ENCODE results near the gene LIMS4. TPM values are rescaled to one million over a fixed set of nuclear protein-coding genes. Genes with fewer than 3 reads are reported as not detected.
"Not testable (repeated sequence)": the region's sequence is repeated elsewhere in the genome, so short reads cannot be mapped to it uniquely, and the experiment has no call there.

LIMS4 gene
- total RNA-seq, 4 donors from 2014 or later = 0.32 to 2.9 (median 1.8) TPM

DNA sequence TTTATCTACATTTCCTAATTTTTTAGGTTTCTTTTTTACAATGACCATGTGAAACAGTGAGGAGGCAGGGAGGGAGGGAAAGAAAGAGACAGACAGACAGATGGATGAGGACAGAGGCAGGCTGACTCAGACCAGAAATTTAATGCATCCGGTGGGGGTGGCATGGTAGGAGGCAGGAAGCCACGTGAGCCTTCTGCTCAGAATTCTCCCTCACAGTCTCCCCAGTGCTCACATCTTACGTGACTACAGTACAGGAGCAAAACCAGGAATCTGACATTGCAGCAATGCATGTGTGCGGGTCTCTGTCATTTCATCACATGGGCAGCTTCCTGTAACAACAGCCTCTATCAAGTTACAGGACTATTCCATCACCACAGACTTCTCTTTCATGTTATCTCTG is 2.3 kb upstream of the LIMS4 start:
- ATAC-seq = peak; percentile 36 to 59
- DNase-seq; H3K27me3 ChIP-seq; H3K27ac ChIP-seq; intact Hi-C loops (cut with DNase I; ENCODE audit: low total_unique reads); in situ Hi-C loops (cut with MboI; ENCODE audit: low sequenced_read_pairs in 4 of 4); H3K4me1 ChIP-seq; H3K36me3 ChIP-seq; H3K9me3 ChIP-seq; H3K4me3 ChIP-seq: not testable (repeated sequence)

DNA sequence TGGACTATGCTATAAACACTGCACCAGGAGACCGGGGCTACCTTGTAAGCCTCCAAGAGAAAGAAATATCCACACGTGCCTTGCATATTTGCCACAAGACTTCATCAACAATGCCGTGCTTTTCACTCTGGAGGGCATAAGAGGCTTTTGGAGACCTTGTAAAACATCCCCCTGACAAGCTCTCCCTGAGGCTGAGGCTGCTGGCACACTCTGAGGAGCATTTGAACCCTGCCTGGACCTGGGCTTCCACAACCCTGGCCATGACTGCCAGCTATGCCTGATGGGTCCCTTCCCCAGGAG is 393 bp upstream of the LIMS4 start:
- intact Hi-C loops (cut with DNase I; ENCODE audit: low total_unique reads); H3K4me1 ChIP-seq; H3K27me3 ChIP-seq; DNase-seq; H3K36me3 ChIP-seq; in situ Hi-C loops (cut with MboI; ENCODE audit: low sequenced_read_pairs in 4 of 4); ATAC-seq; H3K4me3 ChIP-seq; H3K9me3 ChIP-seq; H3K27ac ChIP-seq: not testable (repeated sequence)

DNA sequence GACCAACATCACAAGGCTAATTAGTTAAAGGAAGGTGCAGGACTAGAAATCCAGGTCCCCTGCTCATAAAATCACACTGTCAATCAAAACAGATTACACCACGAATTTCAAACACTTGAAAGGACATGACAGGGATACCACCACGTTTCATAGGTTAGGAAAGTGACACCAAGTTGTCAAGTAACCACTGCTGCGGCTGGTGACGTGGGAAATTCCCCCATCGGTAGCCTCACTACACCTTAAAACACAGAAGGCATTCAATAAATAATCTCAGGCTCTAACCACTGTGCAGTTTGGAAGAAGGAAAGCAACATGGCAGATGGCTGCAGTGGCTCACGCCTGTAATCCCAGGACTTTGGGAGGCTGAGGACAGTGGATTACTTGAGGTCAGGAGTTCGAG is 3.7 kb downstream of the LIMS4 start:
- H3K9me3 ChIP-seq; H3K4me3 ChIP-seq; H3K27ac ChIP-seq; in situ Hi-C loops (cut with MboI; ENCODE audit: low sequenced_read_pairs in 4 of 4); H3K4me1 ChIP-seq; ATAC-seq; intact Hi-C loops (cut with DNase I; ENCODE audit: low total_unique reads); H3K27me3 ChIP-seq; DNase-seq; H3K36me3 ChIP-seq: not testable (repeated sequence)

GRCh38 chr2:110465312-110465711 is 7.3 kb downstream of the LIMS4 start:
- intact Hi-C loops (cut with DNase I; ENCODE audit: low total_unique reads); H3K4me1 ChIP-seq; H3K9me3 ChIP-seq; in situ Hi-C loops (cut with MboI; ENCODE audit: low sequenced_read_pairs in 4 of 4); H3K4me3 ChIP-seq; H3K27ac ChIP-seq; DNase-seq; H3K27me3 ChIP-seq; H3K36me3 ChIP-seq: not testable (repeated sequence)
- ATAC-seq = peak; percentile 87 to 93

- DNase-seq; in situ Hi-C loops (cut with MboI; ENCODE audit: low sequenced_read_pairs in 4 of 4); H3K4me3 ChIP-seq; intact Hi-C loops (cut with DNase I; ENCODE audit: low total_unique reads); H3K4me1 ChIP-seq; ATAC-seq; H3K36me3 ChIP-seq; H3K27ac ChIP-seq; H3K9me3 ChIP-seq; H3K27me3 ChIP-seq: not testable (repeated sequence)
These were observed 10.2 kb downstream of the LIMS4 start for GRCh38 chr2:110462458-110462857.

- H3K27ac ChIP-seq; DNase-seq; H3K27me3 ChIP-seq; H3K4me3 ChIP-seq; H3K4me1 ChIP-seq; H3K9me3 ChIP-seq; H3K36me3 ChIP-seq; in situ Hi-C loops (cut with MboI; ENCODE audit: low sequenced_read_pairs in 4 of 4); intact Hi-C loops (cut with DNase I; ENCODE audit: low total_unique reads): not testable (repeated sequence)
- peak; percentile 65 to 76 for ATAC-seq
These were observed 12.3 kb downstream of the LIMS4 start for GRCh38 chr2:110460318-110460717.

DNA sequence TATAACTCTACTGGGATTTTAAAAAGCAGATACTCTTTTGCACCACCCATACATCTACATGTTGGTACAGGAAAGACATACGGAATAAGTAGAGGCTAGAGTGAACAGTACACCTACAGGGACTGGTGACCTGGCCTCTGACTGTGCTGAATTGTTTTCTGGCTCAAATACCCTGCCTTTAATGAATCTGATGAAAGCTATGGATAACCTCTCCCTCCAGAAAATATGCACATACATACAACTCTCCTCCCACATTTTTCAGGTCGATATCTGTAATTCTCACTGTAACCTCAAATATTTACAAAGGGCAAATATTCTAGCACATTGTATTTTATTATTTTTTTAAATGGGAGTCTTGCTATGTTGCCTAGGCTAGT is 15.4 kb downstream of the LIMS4 start:
- H3K9me3 ChIP-seq; H3K4me3 ChIP-seq; H3K27me3 ChIP-seq; intact Hi-C loops (cut with DNase I; ENCODE audit: low total_unique reads); DNase-seq; ATAC-seq; H3K36me3 ChIP-seq; H3K27ac ChIP-seq; in situ Hi-C loops (cut with MboI; ENCODE audit: low sequenced_read_pairs in 4 of 4); H3K4me1 ChIP-seq: not testable (repeated sequence)

DNA sequence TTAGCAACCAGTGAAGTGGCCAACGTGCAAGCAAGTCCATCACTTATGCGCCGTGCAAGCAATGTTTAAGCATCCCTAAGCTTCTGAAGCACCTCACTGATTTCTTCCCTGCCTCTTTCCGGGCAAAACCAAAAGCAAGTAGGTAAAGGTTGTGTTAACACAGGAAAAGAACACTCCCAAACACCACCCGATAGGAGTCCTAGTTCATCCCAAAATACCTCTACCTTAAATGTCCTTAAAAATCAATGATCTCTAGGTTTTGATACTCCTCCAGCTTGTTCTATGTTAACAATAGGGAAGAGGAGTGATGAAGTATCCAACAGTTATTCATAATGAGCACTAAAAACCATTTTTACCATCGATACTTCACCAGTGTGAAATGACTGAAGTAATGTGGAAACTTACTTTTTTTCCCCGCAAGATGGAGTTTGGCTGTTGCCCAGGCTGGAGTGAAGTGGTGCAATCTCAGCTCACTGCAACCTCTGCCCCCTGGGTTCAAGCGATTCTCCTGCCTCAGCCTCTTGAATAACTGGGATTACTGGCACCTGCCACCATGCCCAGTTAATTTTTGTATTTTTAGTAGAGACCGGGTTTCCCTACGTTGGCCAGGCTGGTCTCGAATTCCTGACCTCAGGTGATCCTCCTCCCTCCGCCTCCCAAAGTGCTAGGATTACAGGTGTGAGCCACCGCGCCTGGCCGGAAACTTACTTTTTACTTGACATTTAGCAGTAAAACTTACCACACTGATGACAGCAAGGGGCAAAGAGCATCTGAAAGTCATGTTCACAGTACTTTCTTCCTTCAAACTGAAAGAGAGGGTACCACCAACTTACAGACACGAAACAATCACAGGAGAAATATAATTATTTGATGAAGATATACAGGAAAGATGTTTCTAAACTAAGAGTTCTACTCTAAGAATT is 16.1 kb downstream of the LIMS4 start:
- H3K4me1 ChIP-seq; H3K27ac ChIP-seq; in situ Hi-C loops (cut with MboI; ENCODE audit: low sequenced_read_pairs in 4 of 4); DNase-seq; H3K27me3 ChIP-seq; intact Hi-C loops (cut with DNase I; ENCODE audit: low total_unique reads); H3K36me3 ChIP-seq; ATAC-seq; H3K4me3 ChIP-seq; H3K9me3 ChIP-seq: not testable (repeated sequence)

DNA sequence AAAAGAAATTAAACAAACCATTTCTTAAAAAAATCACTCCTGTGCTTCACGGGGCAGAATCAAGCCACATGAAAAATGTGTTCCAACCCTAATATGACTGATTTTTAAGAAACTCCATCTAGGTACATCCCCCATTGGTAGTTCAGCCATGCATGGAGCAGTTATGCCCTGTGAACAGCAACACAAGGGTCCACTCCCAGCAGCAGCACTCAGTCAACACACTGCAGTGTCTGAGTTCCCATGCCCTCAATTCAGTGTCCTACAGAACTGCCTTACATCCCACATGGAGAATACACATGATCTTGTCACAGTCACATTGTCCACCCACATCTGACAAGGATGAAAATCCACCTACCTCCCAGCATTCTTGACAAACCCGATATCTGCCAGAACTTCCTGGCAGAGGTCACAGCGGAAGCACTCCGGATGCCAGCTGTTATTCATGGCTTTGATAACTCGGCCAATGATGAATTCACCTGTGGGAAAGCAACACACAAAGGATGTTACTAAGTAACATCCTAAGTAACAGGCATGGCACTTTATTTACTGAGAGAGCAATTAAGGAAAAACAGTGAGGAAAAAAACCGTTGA is 17.4 kb downstream of the LIMS4 start:
- ATAC-seq; H3K27ac ChIP-seq; H3K4me1 ChIP-seq; H3K4me3 ChIP-seq; in situ Hi-C loops (cut with MboI; ENCODE audit: low sequenced_read_pairs in 4 of 4); H3K36me3 ChIP-seq; DNase-seq; intact Hi-C loops (cut with DNase I; ENCODE audit: low total_unique reads); H3K27me3 ChIP-seq; H3K9me3 ChIP-seq: not testable (repeated sequence)

DNA sequence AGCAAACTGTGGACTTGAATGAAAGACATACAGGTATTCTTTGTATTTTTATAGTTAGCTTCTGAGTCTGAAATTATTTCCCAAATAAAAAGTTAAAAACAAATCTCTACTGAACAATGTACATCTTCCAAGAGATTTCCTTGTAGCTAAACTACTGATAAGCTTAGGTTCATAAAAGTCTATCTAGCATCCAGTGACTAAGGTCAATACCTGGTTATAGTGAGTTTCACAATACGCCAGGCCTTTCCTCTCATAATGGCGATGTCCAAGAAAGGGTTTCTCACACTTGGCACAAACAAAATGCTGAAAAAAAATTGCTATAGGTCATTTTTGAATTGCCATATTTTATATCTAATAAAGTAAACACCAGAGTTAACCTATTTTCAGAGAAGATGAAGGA is 21.7 kb downstream of the LIMS4 start:
- H3K9me3 ChIP-seq; ATAC-seq; H3K27ac ChIP-seq; intact Hi-C loops (cut with DNase I; ENCODE audit: low total_unique reads); DNase-seq; in situ Hi-C loops (cut with MboI; ENCODE audit: low sequenced_read_pairs in 4 of 4); H3K36me3 ChIP-seq; H3K4me1 ChIP-seq; H3K27me3 ChIP-seq; H3K4me3 ChIP-seq: not testable (repeated sequence)

DNA sequence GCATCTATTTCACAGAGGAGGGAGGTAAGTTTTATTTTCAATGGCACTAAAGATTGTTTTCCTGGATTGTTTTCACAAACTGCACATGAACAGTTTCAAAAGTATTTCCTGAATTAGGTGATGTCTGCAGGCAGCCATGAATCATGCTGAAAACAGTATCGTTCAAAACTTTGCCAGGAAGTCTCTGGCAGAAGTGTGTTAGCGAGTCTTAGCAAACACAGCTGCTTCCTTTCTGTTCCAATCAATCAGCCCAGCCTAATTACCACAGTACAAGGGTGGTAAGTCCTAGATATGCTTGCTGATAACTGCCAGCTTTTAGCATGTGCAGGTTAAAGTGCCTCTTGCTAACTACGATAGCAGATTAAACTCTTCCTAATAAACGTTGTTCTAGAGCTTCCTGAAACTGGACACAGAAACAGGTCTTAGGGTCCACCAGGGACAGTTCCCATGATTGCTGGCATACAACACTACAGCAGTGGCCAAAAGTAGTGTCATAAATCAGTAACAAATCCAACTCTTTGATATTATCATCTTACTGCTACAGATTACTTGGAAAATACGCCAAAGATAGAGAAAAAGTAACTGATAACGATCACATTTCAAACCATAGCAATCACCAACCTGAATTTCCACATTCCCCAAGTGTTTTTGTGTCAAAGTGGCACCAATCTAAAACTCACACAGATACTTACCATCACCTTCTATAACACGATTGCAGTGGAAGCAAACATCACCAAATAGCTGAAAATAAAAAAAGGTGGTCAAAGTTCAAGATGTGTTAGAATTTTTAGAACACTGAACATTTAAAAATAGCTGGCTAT is 23.3 kb downstream of the LIMS4 start:
- H3K27me3 ChIP-seq; H3K36me3 ChIP-seq; intact Hi-C loops (cut with DNase I; ENCODE audit: low total_unique reads); H3K27ac ChIP-seq; H3K4me1 ChIP-seq; in situ Hi-C loops (cut with MboI; ENCODE audit: low sequenced_read_pairs in 4 of 4); H3K9me3 ChIP-seq; H3K4me3 ChIP-seq; DNase-seq: not testable (repeated sequence)
- ATAC-seq = peak; percentile 89 to 97

Data from gastrocnemius medialis (tissue), 4 donors.